Testis (tissue), 2 donors: ENCODE measurements around the gene TTC21B.

Experiments
- POLR2A ChIP-seq: fragments of 450-650 bp; IDR thresholded peaks from one replicate; pipeline ENCODE4 v1.6.1; 2017; ENCODE audit warnings: antibody characterized with exemption, mild to moderate bottlenecking, moderate library complexity
- TF ChIP-seq, protein P1 (sequence below), 3 experiments: fragments of 450-650 bp in 2 of 3; fragments of 200-600 bp in 1 of 3; sonication (generic) in 1 of 3; IDR thresholded peaks; one replicate each; pipeline ENCODE4 v1.5.1; 2016 to 2019; ENCODE audit warnings: antibody characterized with exemption in 3 of 3, mild to moderate bottlenecking in 2 of 3, moderate library complexity in 1 of 3

DNA sequence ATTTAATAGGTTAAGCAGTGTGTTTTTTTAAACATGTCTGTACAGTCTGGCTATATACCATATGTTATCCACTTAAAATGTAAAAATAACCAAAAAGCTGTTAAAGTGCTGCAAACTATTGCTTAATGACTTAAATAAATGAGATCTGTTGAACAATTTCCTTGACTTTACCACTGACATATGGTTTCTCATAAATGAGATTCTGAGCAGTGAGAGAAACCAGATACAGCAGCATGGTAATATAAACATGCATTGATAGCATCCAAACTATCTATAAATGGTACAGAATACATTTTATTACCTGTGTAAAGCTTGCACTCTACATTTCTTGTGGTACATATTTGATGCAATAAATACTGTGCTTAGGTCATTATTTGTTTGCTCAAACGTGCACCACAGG, 36.3 kb upstream of the TTC21B start:
- TF ChIP-seq POLR2A: no peak
- TF ChIP-seq, protein P1, sequence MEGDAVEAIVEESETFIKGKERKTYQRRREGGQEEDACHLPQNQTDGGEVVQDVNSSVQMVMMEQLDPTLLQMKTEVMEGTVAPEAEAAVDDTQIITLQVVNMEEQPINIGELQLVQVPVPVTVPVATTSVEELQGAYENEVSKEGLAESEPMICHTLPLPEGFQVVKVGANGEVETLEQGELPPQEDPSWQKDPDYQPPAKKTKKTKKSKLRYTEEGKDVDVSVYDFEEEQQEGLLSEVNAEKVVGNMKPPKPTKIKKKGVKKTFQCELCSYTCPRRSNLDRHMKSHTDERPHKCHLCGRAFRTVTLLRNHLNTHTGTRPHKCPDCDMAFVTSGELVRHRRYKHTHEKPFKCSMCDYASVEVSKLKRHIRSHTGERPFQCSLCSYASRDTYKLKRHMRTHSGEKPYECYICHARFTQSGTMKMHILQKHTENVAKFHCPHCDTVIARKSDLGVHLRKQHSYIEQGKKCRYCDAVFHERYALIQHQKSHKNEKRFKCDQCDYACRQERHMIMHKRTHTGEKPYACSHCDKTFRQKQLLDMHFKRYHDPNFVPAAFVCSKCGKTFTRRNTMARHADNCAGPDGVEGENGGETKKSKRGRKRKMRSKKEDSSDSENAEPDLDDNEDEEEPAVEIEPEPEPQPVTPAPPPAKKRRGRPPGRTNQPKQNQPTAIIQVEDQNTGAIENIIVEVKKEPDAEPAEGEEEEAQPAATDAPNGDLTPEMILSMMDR (IDR thresholded peaks at IDR 0.05): no peak
